ENCODE data around the gene FMO2.
A peak's percentile ranks its signal among the peaks of the same experiment; 100 is the strongest.
"Not testable (repeated sequence)": the region's sequence is repeated elsewhere in the genome, so short reads cannot be mapped to it uniquely, and the experiment has no call there.

FMO2 gene

DNA sequence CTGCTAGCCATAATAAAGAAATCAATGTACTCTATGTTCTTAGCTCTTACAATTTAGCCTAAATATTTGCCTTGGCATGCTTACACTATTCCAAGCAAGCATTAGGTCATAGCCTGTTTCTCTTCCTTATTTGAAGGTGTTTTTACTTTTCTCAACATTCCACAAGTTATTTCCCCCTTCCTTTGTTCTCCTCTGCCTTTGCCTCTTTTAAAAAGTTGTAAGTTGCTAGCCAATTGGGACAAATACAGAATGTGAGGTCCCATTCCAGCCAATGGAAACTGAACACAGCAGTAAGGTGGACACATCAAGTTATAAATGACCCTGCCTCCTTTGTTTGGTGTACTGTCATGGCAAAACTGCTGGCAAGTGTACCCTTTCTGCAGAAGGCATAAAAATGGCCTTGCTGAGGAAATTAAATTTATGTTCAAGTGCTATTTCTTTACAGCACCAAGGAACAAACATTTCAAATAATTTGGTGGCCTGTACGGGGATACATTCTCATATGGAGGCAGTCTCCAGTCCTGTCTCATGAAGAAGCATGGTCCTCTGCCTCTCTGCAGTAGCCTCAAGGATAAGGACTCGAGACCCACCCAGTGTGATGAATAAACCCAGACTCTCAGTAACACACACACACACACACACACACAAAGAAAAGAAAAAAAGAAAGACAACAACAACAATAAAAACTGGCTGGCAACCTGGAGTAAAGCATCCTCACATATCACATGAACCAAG is 34.4 kb downstream of the FMO2 start:
- DNase-seq (no peak), ATAC-seq (replicated peaks) (no peak)
- Mint-ChIP-seq H3K4me3 (no peak overlapping the region), H3K36me3 (ENCODE audit: insufficient read depth) (peaks cover 2% of the 10 kb centered on the region), H3K9me3 (no peaks in the 10 kb centered on the region), H3K27ac (no peak overlapping the region), H3K27me3 (peaks cover 6 to 16% of the 10 kb centered on the region in 2 donors), H3K4me1 (ENCODE audit: low read depth in 2 of 2) (peaks cover 0 to 2% of the 10 kb centered on the region in 2 donors)

DNA sequence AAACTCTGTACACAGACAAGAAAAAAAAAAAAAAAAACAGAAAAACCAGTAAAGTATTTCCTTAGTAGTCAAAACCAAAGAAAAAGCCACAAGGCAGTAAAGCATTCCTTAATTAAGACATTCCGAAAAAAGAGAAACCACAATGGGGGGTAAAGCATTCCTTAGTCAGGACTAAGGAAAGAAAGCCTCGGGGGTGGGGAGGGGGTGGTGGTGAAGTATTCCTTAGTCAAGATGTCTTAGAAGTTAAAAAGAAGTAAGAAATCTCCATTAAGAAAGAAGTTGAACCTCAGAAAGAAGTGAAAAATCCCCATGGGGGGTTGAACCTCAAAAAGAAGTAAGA is 35.0 kb downstream of the FMO2 start:
- Mint-ChIP-seq H3K36me3 (ENCODE audit: insufficient read depth) (peaks cover 2% of the 10 kb centered on the region), H3K4me1 (ENCODE audit: low read depth in 2 of 2) (peaks cover 0 to 2% of the 10 kb centered on the region in 2 donors), H3K27ac (no peak overlapping the region), H3K9me3 (no peaks in the 10 kb centered on the region), H3K27me3 (peaks cover 6 to 16% of the 10 kb centered on the region in 2 donors), H3K4me3 (no peak overlapping the region)
- ATAC-seq (replicated peaks) (no peak), DNase-seq (no peak)

DNA sequence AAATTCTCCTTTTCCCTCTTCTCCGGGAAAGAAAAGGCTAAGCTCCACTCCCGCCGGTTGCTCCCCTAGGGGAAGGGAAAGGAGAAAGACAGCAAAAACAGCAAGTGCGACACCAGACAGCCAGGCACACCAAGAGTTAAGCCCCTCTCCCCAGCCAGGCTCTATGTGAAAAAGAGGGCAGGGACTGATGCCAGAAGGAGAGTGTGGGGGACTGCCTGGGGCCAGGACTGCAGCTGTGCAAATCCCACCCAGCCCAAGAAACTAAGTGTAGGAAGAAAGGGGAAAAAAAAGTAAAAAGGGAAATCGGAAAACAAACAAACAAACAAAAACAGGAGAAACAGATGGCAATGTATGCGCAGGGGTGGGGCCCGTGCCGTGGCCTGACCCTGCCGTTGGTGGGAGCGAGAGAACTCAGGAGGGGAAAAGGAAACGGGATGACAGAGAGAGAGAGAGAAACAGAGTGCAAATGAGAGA is 35.5 kb downstream of the FMO2 start:
- no peaks in the 10 kb centered on the region for H3K9me3 Mint-ChIP-seq
- no peak overlapping the region for H3K27ac Mint-ChIP-seq
- H3K4me3 Mint-ChIP-seq = no peak overlapping the region
- DNase-seq = no peak
- peaks cover 6 to 16% of the 10 kb centered on the region in 2 donors for H3K27me3 Mint-ChIP-seq
- peaks cover 0 to 2% of the 10 kb centered on the region in 2 donors for H3K4me1 Mint-ChIP-seq (ENCODE audit: low read depth in 2 of 2)
- peaks cover 2% of the 10 kb centered on the region for H3K36me3 Mint-ChIP-seq (ENCODE audit: insufficient read depth)
- no peak for ATAC-seq (replicated peaks)

DNA sequence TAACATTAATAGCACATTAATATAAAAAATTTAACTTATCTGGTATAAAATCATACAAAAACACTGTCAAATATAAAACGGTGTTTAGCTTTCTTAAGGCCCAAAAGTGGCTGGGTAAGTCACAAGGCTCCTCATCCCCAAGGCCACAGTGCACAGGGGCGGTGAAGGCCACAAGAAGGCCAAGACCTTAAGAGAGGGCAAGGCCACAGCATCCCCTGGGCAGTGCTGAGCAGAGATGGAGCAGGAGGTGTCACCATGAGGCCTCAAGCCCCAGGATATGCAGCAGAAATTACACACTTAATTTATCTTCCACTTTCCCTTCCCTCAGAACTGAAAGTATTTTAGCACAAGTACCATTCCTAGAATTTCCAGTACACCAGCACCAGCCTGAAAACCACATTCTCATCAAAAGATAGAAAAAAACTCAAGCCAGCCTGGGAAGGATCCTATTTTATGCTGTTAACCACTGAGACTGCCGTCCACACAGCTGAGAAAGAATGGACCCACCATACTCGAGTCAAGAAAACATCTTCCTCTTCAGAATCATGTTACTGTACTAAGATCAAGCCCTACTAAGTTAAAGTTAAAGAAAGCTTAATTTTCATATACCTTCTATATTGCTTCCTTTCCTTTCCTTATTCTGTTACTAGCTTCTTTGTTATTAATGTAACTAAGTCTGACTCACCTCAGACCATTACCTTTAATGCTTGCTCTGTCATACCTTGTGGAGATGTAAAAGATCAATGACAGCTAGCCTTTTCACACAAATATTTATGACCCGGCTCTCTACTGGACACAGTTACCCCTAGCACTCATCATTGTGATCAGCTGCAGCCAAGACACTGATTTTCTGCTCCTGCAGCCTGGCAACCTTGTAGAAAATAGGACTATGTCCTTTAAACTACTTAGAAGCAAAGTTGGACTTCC is 36.8 kb downstream of the FMO2 start:
- Mint-ChIP-seq H3K9me3 (no peaks in the 10 kb centered on the region), H3K27ac (no peak overlapping the region), H3K27me3 (peaks cover 6 to 16% of the 10 kb centered on the region in 2 donors), H3K36me3 (ENCODE audit: insufficient read depth) (peaks cover 2% of the 10 kb centered on the region), H3K4me3 (no peak overlapping the region), H3K4me1 (ENCODE audit: low read depth in 2 of 2) (peaks cover 0 to 2% of the 10 kb centered on the region in 2 donors)
- DNase-seq = no peak
- no peak for ATAC-seq (replicated peaks)

- no peak overlapping the region for H3K4me3 Mint-ChIP-seq
- no peak for DNase-seq
- ATAC-seq (replicated peaks) = no peak
Observed at GRCh38 chr1:171222936-171223335, 37.8 kb downstream of the FMO2 start.

GRCh38 chr1:171224257-171224656 is 39.2 kb downstream of the FMO2 start:
- H3K27me3 Mint-ChIP-seq = peaks cover 10 to 12% of the 10 kb centered on the region in 2 donors
- not testable (repeated sequence) for H3K4me1 Mint-ChIP-seq (ENCODE audit: low read depth in 2 of 2); H3K27ac Mint-ChIP-seq; H3K4me3 Mint-ChIP-seq; H3K36me3 Mint-ChIP-seq (ENCODE audit: insufficient read depth); ATAC-seq (replicated peaks); H3K9me3 Mint-ChIP-seq; DNase-seq

More at GRCh38 chr1:171222936-171223335, 37.8 kb downstream of the FMO2 start:
- Mint-ChIP-seq H3K4me1 (ENCODE audit: low read depth in 2 of 2) (peaks cover 0 to 2% of the 10 kb centered on the region in 2 donors), H3K27me3 (peaks cover 11 to 12% of the 10 kb centered on the region in 2 donors), H3K27ac (no peak overlapping the region), H3K36me3 (ENCODE audit: insufficient read depth) (peaks cover 2% of the 10 kb centered on the region), H3K9me3 (no peaks in the 10 kb centered on the region)

- no peak overlapping the region for H3K4me3 Mint-ChIP-seq
- no peak overlapping the region for H3K27ac Mint-ChIP-seq
- peaks cover 0 to 2% of the 10 kb centered on the region in 2 donors for H3K4me1 Mint-ChIP-seq (ENCODE audit: low read depth in 2 of 2)
- DNase-seq (no peak), ATAC-seq (replicated peaks) (peak; percentile 43)
- H3K27me3 Mint-ChIP-seq = peaks cover 12 to 15% of the 10 kb centered on the region in 2 donors
- no peaks in the 10 kb centered on the region for H3K36me3 Mint-ChIP-seq (ENCODE audit: insufficient read depth)
- H3K9me3 Mint-ChIP-seq = no peaks in the 10 kb centered on the region
Observed at GRCh38 chr1:171226747-171227370, 41.8 kb downstream of the FMO2 start.

- no peaks in the 10 kb centered on the region for H3K4me1 Mint-ChIP-seq (ENCODE audit: low read depth in 2 of 2)
- peaks cover 26 to 28% of the 10 kb centered on the region in 2 donors for H3K27me3 Mint-ChIP-seq
- ATAC-seq (replicated peaks) (no peak), DNase-seq (no peak)
- no peak overlapping the region for H3K27ac Mint-ChIP-seq
- H3K9me3 Mint-ChIP-seq = peaks cover 0 to 3% of the 10 kb centered on the region in 2 donors
- no peak overlapping the region for H3K4me3 Mint-ChIP-seq
- no peaks in the 10 kb centered on the region for H3K36me3 Mint-ChIP-seq (ENCODE audit: insufficient read depth)
Observed at GRCh38 chr1:171231326-171231725, 46.2 kb downstream of the FMO2 start.

GRCh38 chr1:171233183-171233582 is 48.1 kb downstream of the FMO2 start:
- ATAC-seq (replicated peaks) = no peak
- Mint-ChIP-seq H3K4me3 (no peak overlapping the region), H3K36me3 (ENCODE audit: insufficient read depth) (no peaks in the 10 kb centered on the region), H3K9me3 (peaks cover under 1 to 3% of the 10 kb centered on the region in 2 donors), H3K4me1 (ENCODE audit: low read depth in 2 of 2) (no peaks in the 10 kb centered on the region), H3K27ac (no peak overlapping the region), H3K27me3 (peaks cover 28 to 38% of the 10 kb centered on the region in 2 donors)
- no peak for DNase-seq

GRCh38 chr1:171236231-171236630 is 51.1 kb downstream of the FMO2 start:
- not testable (repeated sequence) for H3K9me3 Mint-ChIP-seq; H3K36me3 Mint-ChIP-seq (ENCODE audit: insufficient read depth); H3K4me1 Mint-ChIP-seq (ENCODE audit: low read depth in 2 of 2); DNase-seq; H3K27ac Mint-ChIP-seq; H3K4me3 Mint-ChIP-seq; ATAC-seq (replicated peaks)
- H3K27me3 Mint-ChIP-seq = peaks cover 45 to 55% of the 10 kb centered on the region in 2 donors

DNA sequence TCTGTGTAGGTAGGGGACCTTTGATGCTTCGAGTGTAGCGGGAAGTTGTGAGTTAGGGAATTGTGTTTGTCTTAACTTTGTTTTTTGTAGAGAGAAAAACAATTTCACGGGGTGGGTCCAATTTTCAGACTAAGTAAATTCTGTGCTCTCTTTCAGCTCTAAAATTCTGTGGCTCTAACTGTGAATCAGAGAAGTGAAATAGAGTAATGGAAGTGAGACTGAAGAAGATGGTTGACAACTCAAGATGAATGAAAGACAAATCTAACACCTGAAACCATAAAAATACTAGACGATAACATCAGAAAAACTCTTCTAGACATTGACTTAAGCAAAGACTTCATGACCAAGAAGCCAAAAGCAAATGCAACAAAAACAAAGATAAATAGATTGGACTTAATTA is 58.8 kb downstream of the FMO2 start:
- ATAC-seq (replicated peaks) (no peak), DNase-seq (no peak)
- Mint-ChIP-seq H3K36me3 (ENCODE audit: insufficient read depth) (no peaks in the 10 kb centered on the region), H3K4me1 (ENCODE audit: low read depth in 2 of 2) (no peaks in the 10 kb centered on the region), H3K27ac (peak overlapping the region in 1 of 2 donors; percentile 29), H3K9me3 (peaks cover under 1 to 2% of the 10 kb centered on the region in 2 donors), H3K4me3 (no peak overlapping the region), H3K27me3 (peaks cover 54 to 57% of the 10 kb centered on the region in 2 donors)

DNA sequence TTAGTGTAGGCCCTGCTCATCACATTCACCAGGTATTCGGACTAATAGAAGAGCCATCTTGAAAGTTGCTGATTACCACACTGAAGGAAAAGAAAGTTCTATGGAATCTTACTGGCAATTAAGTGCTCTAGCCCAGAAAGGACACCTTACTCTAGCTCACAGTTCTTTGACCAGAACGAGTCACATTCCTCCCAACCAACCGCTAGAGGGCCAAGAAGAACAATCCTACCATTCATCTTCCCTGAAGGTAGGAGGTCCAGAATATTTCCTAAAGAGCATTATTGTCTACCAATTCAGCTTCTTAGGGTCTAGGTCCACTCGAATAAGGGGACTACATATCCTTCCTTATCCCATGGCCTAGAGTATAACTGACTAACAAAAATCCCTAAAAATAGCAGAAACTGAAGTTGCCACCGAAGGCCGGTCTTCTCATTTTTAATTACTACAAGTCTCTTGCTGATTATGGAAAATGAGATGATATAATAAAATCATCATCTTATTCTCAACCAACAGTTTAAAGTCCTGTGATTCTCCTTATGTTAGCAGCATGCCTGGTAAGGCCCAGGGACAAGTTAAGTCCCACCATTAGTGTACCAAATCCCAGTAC is 60.5 kb downstream of the FMO2 start:
- no peak overlapping the region for H3K4me3 Mint-ChIP-seq
- no peak for ATAC-seq (replicated peaks)

DNA sequence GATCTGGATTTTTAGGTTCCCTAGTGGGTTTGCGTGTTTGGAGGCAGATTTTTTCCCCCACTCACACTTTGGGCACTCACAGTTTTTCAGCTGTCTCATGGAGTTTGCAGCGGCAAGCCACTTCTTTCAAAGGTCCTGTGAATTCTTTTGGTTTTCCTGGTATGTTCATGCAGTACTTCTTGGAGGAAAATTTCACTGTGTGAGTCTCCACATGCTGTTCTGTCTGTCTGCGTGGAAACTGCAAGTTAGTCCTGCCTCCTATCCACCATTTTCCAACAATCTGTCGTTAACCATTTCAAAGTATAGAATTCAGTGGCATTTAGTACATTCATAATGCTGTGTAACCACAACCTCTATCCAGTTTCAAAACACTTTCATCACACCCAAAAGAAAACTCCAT is 62.4 kb downstream of the FMO2 start:
- DNase-seq = no peak
- no peaks in the 10 kb centered on the region for H3K9me3 Mint-ChIP-seq
- H3K27ac Mint-ChIP-seq = no peak overlapping the region
- ATAC-seq (replicated peaks) = no peak
- H3K4me1 Mint-ChIP-seq (ENCODE audit: low read depth in 2 of 2) = peaks cover 8% of the 10 kb centered on the region in 2 donors
- peaks cover 46 to 52% of the 10 kb centered on the region in 2 donors for H3K27me3 Mint-ChIP-seq
- no peaks in the 10 kb centered on the region for H3K36me3 Mint-ChIP-seq (ENCODE audit: insufficient read depth)
- no peak overlapping the region for H3K4me3 Mint-ChIP-seq

More for the DNA sequence above, 60.5 kb downstream of the FMO2 start:
- Mint-ChIP-seq H3K27ac (no peak overlapping the region), H3K27me3 (peaks cover 40 to 43% of the 10 kb centered on the region in 2 donors), H3K9me3 (no peaks in the 10 kb centered on the region), H3K36me3 (ENCODE audit: insufficient read depth) (no peaks in the 10 kb centered on the region), H3K4me1 (ENCODE audit: low read depth in 2 of 2) (no peaks in the 10 kb centered on the region)
- no peak for DNase-seq
